Activated T-cell treated with anti-CD3 and anti-CD28 coated beads, Interleukin-2, amount 50 U/mL, for 4 hours (primary cell): ENCODE measurements around the gene CT55. TPM values are rescaled to one million over a fixed set of nuclear protein-coding genes. Genes with fewer than 3 reads are reported as not detected.
"Not testable (repeated sequence)": the region's sequence is repeated elsewhere in the genome, so short reads cannot be mapped to it uniquely, and the experiment has no call there.

Source experiments
- ATAC-seq, 2 donors: fragments of 200-7000 bp; cut with Tn5 transposase; one replicate each; pipeline ENCODE4 v1.10.0; 2021
- DNase-seq: peaks from one replicate; pipeline ENCODE4 v3.0.0-alpha.2; 2020
- H3K27me3 Mint-ChIP-seq: one replicate; pipeline ENCODE4 v1.8.0; 2021; ENCODE audit warnings: low read depth, mixed read lengths
- H3K36me3 Mint-ChIP-seq: one replicate; pipeline ENCODE4 v1.8.0; 2022; ENCODE audit warnings: mixed read lengths; ENCODE audit not compliant: insufficient read depth
- H3K4me1 Mint-ChIP-seq: one replicate; pipeline ENCODE4 v1.8.0; 2021; ENCODE audit warnings: low read depth, mixed read lengths
- H3K4me3 Mint-ChIP-seq: one replicate; pipeline ENCODE4 v1.8.0; 2021; ENCODE audit warnings: mild to moderate bottlenecking, moderate library complexity, mixed read lengths
- H3K9me3 Mint-ChIP-seq: one replicate; pipeline ENCODE4 v1.8.0; 2021; ENCODE audit warnings: mixed read lengths
- total RNA-seq, 3 donors: library from RNA; stranded (reverse); gene quantifications; one replicate each; pipeline ENCODE4 v1.2.1, GENCODE V29; 2021

Gene CT55, protein sequence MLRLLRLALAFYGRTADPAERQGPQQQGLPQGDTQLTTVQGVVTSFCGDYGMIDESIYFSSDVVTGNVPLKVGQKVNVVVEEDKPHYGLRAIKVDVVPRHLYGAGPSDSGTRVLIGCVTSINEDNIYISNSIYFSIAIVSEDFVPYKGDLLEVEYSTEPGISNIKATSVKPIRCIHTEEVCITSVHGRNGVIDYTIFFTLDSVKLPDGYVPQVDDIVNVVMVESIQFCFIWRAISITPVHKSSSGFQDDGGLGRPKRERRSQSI
- not detected for total RNA-seq

DNA sequence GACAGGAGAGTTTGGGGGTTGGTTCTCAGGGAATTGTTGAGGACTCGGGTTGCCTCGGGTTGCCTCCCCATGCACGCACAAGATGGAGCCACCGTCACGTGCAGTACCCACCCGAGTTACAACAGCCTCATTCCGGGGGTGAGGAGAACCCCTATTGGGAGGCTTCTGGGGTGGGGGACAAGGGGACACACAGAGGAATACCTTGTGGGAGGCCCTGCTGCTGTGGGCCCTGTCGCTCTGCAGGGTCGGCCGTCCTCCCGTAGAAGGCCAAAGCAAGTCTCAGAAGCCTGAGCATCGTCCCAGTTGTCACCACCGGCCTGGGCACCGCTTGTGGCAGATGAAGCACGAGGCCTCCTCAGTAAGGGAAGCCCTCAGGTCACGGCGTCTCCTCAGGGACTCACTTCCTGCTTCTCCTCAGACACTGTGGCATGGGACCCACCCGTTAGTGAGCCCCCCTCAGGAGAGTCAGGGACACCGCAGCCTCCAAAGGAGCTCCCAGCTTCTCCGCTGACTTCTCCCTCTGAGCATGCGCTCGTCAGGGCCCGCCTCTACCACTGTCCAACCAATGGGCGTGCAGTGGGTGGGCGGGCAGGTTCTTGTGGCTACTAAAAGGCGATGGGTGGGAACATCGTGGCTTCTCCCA is at the start of gene CT55:
TSS of gene CT55 (minus strand) at position 522 of the 643 bp plus-strand sequence. CDS start at position 295, 227 bp downstream.
- DNase-seq = no peak
- H3K4me3 Mint-ChIP-seq = no peak within 1 kb of the TSS
- H3K27me3 Mint-ChIP-seq = peaks cover 5% of the 10 kb centered on the region
- H3K9me3 Mint-ChIP-seq = no peaks in the 10 kb centered on the region
- H3K36me3 Mint-ChIP-seq = no peaks in the 10 kb centered on the region
- ATAC-seq = no peak
- H3K4me1 Mint-ChIP-seq = no peaks in the 10 kb centered on the region

DNA sequence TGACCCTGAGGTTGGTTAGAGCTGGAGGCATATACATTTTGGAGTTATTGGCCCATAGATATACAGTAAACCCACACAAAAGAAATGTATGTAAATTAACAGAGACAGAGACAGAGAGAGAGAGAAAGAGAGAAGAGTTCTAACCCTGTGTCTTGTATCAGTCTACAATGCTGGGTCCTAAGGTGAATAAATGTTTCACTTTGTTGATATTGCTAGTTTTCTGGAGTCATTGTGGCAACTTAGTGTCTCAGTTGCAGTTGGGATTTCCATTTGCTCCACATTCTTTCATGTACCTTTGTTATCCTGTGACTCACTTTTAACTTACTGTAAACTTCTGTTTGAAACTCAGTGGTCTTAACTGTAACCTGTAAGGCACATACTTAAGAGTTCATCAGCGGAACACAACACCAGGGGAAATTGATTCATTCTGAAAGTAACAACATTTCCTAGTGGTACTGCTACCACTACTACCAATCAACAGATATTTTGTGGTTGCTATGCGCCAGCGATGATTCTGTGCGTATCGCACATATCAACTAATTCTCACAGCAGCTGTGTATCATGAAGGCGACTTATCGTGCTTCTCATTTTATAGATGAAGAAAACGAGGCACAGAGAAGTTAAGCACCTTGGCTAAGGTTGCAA is 42.1 kb upstream of the CT55 start:
- no peak for DNase-seq
- peaks cover 2% of the 10 kb centered on the region for H3K27me3 Mint-ChIP-seq
- ATAC-seq = peak; percentile 81 to 88
- H3K4me1 Mint-ChIP-seq = peaks cover 16% of the 10 kb centered on the region
- H3K36me3 Mint-ChIP-seq = no peaks in the 10 kb centered on the region
- no peaks in the 10 kb centered on the region for H3K9me3 Mint-ChIP-seq
- H3K4me3 Mint-ChIP-seq = no peak overlapping the region

DNA sequence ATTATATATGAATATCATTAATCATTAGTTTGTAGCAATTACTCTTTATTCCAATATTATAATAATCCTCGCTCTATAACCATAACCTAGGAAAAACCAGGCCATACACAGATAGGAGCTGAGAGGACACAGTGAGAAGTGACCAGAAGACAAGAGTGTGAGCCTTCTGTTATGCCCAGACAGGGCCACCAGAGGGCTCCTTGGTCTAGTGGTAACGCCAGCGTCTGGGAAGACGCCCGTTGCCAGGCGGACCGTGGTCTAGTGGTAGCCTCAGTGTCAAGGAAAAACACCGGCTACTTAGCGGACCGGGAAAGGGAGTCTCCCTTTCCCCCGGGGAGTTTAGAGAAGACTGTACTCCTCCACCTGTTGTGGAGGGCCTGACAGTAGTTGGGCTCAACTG is 35.2 kb upstream of the CT55 start:
- H3K27me3 Mint-ChIP-seq = peaks cover 15% of the 10 kb centered on the region
- H3K4me1 Mint-ChIP-seq, H3K4me3 Mint-ChIP-seq, ATAC-seq, DNase-seq, H3K36me3 Mint-ChIP-seq, H3K9me3 Mint-ChIP-seq: not testable (repeated sequence)

DNA sequence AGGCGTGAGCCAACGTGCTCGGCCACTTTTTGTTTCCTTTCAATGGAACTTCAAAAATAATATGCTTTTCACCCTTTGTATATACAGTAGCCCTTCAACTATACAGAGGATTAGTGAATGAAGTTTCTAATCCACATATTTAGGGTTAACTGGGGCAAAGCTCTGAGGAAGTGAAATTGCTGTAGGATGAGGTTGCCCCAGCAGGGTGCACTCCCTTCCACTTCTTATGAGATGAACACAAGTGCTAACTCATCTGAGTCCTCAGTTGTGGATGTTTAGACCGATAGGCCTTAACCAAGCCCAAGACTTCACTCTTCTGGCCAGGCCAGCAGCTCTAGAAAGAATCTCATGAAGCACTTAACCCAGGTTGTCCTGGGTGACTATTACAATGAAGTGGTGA is 29.1 kb upstream of the CT55 start:
- Mint-ChIP-seq H3K9me3 (no peaks in the 10 kb centered on the region), H3K4me1 (no peaks in the 10 kb centered on the region), H3K36me3 (no peaks in the 10 kb centered on the region), H3K27me3 (peaks cover 17% of the 10 kb centered on the region), H3K4me3 (no peak overlapping the region)
- DNase-seq (no peak), ATAC-seq (no peak)

DNA sequence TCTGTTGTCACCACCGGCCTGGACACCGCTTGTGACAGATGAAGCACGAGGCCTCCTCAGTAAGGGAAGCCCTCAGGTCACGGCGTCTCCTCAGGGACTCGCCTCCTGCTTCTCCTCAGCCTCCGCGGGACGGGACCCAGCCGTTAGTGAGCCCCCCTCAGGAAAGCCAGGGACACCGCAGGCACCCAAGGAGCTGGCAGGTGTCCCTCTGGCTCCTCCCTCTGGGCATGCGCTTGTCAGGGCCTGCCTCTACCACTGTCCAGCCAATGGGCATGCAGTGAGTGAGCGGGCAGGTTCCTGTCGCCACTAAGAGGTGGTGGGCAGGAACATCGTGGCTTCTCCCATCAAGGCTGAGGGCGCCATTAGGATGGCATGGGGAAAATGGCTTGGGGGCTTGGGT is 23.5 kb upstream of the CT55 start:
- Mint-ChIP-seq H3K36me3 (no peaks in the 10 kb centered on the region), H3K4me1 (no peaks in the 10 kb centered on the region), H3K27me3 (peaks cover 7% of the 10 kb centered on the region), H3K4me3 (no peak overlapping the region), H3K9me3 (no peaks in the 10 kb centered on the region)
- no peak for ATAC-seq
- DNase-seq = no peak

DNA sequence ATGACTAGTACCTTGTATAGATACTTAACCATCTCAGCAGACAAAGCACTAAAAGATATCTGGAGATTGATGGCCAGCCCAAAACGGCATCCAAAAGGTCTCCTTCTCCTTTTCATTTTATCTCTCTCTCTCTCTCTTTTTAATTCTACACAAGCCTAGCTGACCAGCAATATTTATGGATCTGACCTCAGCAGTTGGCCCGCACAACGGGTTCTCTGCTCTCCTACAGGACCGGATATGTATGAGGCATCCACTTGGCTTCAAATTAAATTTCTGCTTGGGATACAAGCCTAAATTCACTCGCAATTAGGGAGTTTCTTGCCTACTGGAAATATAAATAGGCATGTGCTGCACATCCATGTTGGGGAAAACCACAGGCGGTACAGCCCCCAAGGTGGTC is 22.5 kb upstream of the CT55 start:
- Mint-ChIP-seq H3K4me1 (no peaks in the 10 kb centered on the region), H3K4me3 (no peak overlapping the region)

DNA sequence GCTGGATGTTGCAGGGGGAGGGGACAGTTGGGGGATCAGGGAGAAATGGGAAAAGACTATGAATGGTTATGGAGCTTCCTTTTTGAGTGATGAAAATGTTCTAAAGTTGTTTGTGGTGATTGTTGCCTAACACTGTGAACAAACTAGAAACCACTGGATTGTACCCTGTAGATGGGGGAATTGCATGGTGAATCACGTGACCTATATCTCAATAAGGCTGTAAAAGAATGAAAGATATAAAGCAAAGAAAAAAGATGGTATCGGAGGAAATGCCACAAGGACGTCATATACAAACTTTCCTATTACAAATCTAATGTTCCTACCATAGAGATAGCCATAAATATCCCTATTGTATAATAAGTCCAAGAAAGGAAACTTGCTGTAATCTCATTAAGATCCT is 20.6 kb upstream of the CT55 start:
- Mint-ChIP-seq H3K4me1 (no peaks in the 10 kb centered on the region), H3K36me3 (no peaks in the 10 kb centered on the region), H3K4me3 (no peak overlapping the region), H3K9me3 (no peaks in the 10 kb centered on the region), H3K27me3 (peaks cover 8% of the 10 kb centered on the region)
- no peak for ATAC-seq
- DNase-seq = no peak

More for the DNA sequence above, 22.5 kb upstream of the CT55 start:
- Mint-ChIP-seq H3K9me3 (no peaks in the 10 kb centered on the region), H3K27me3 (peaks cover 8% of the 10 kb centered on the region), H3K36me3 (no peaks in the 10 kb centered on the region)
- no peak for ATAC-seq
- no peak for DNase-seq

DNA sequence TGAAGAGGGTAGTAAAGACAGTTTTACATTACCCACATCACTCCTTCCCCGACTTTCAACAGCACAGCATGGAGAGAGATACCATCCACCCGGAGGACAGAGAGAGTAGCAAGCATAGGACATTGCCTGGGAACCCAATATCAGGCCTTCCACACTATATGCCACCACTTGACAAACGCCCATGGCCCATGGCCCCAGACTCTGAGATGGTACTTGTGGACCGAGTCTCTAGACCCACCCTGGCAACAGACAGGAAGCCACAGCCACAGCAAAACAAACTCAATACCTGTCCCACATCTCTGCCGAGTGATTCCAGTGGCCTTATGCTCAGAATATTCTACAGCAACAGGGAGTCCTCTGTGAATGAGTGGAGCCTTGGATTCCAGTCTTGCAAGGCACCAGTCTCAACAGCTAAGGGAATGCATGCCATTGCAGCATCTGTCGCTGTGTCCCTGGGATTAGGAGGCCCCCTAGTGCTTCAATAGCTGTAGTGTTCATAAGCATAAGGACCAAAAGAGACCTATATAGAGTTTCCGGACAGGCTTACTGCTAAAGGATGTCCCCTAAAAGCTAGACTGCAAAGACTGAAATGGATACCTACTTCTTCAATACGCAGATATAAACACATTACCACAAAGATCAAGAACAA is 14.7 kb upstream of the CT55 start:
- no peak overlapping the region for H3K4me3 Mint-ChIP-seq
- H3K27me3 Mint-ChIP-seq = peaks cover 9% of the 10 kb centered on the region
- ATAC-seq = peak; percentile 72 to 78

DNA sequence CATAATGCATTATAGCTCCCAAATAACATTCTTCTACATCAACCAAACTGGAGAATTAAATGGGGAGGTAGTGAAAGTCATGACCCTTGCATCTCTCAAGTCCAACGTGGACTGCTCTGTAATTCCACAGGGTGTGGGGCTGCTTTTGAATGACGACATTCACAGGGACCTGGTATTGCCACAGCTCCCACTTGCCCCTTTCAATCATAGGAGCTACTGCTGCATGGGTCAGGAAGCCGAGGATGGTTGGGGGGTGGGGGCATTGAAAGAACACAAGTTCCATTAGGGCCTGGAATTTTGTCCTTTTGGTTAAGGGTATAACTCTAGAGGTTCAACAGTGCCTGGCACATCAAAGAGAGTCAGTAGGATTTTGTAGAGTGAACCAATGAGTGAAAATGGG is 7.4 kb upstream of the CT55 start:
- Mint-ChIP-seq H3K36me3 (no peaks in the 10 kb centered on the region), H3K4me1 (no peaks in the 10 kb centered on the region), H3K4me3 (no peak overlapping the region), H3K27me3 (peaks cover 1% of the 10 kb centered on the region), H3K9me3 (no peaks in the 10 kb centered on the region)
- ATAC-seq (no peak), DNase-seq (no peak)

More for the DNA sequence above, 14.7 kb upstream of the CT55 start:
- no peak for DNase-seq
- Mint-ChIP-seq H3K4me1 (no peaks in the 10 kb centered on the region), H3K9me3 (no peaks in the 10 kb centered on the region), H3K36me3 (no peaks in the 10 kb centered on the region)

DNA sequence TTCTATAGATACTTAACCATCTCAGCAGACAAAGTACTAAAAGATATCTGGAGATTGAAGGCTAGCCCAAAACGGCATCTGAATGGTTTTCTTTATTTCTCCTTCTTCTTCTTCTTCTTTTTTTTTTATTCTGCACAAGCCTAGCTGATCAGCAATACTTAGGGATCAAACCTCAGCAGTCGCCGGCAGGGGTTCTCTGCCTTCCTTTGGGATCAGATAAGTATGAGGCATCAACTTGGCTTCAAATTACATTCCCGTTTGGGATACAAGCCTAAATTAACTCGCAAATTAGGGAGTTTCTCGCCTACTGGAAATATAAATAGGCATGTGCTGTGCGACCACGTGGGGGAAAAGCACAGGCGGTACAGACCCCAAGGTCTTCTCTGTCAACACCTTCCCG is 730 bp downstream of the CT55 start:
- Mint-ChIP-seq H3K4me1 (no peaks in the 10 kb centered on the region), H3K27me3 (peaks cover 5% of the 10 kb centered on the region), H3K4me3 (no peak overlapping the region), H3K9me3 (no peaks in the 10 kb centered on the region), H3K36me3 (no peaks in the 10 kb centered on the region)
- DNase-seq (no peak), ATAC-seq (no peak)

DNA sequence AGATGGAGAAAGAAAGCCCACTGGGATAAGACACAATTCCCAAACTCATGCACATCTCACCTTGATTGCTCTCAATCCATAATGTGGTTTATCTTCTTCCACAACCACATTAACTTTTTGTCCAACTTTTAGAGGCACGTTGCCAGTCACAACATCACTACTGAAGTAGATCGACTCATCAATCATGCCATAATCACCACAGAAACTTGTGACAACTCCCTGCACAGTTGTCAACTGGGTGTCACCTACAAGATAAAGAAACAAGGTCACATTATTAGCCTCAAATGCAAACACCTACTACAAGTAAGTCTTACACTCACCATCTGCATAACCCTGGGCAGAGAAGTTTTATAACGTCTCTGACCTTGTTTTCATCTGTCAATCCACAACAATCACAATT is 1.7 kb downstream of the CT55 start:
- H3K27me3 Mint-ChIP-seq, H3K36me3 Mint-ChIP-seq, H3K4me3 Mint-ChIP-seq, H3K9me3 Mint-ChIP-seq, H3K4me1 Mint-ChIP-seq, ATAC-seq, DNase-seq: not testable (repeated sequence)

DNA sequence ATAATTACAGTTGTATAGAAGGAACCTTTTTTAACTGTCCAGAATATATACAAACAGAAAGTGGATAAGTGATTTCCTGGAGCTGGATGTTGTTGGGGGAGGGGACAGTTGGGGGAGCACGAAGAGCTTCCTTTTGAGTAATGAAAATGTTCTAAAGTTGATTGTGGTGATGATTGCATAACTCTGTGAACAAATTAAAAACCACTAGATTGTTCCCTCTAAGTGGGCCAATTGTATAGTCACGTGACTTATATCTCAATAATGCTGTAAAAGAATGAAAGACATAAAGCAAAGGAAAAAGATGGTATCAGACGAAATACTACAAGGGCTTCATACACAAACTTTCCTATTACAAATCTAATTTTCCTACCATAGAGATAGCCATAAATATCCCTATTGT is 2.7 kb downstream of the CT55 start:
- no peak overlapping the region for H3K4me3 Mint-ChIP-seq
- no peaks in the 10 kb centered on the region for H3K9me3 Mint-ChIP-seq
- H3K27me3 Mint-ChIP-seq = peaks cover 2% of the 10 kb centered on the region
- no peaks in the 10 kb centered on the region for H3K4me1 Mint-ChIP-seq
- DNase-seq = no peak
- no peaks in the 10 kb centered on the region for H3K36me3 Mint-ChIP-seq
- ATAC-seq = no peak

DNA sequence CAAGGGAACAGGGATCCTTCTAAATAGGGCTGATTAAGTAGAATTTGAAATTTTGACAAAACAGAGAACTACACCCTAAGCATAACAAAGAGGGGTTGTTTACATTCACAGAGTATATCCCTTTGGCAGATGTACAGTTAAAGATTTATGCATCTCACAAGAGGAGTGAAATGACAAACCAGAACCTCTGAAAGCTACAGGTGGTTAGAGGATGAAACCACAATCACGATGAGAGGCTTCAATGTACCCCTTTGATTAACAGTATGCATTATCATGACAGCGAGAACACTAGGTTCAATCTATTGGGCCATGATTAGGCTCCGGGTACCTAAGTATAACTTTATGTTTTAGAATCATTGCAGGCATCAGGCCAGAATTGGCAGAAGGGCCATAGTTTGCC is 16.5 kb downstream of the CT55 start:
- H3K4me1 Mint-ChIP-seq, H3K27me3 Mint-ChIP-seq, DNase-seq, H3K4me3 Mint-ChIP-seq, H3K36me3 Mint-ChIP-seq, H3K9me3 Mint-ChIP-seq: not testable (repeated sequence)
- ATAC-seq = peak in 1 of 2 donors; percentile 44

DNA sequence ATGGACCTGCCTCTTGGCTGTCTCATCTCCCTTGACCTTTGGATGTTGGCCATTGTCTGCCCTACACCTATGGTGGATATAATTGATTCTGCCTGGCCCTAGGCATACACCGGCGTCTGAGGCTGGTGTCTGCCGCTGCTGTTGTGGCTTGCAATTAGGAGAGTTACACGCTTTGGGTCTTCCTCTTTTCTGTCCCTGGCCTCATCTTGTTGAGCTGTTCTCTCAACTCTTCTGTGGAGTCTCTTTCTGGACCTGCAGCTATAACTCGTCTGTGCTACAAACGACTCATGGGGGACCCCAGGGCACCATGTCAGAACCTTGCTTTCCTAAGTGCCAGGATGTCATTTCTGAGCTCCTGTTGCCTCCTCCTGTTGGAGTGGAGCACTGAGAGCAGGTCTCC is 45.1 kb downstream of the CT55 start:
- H3K4me3 Mint-ChIP-seq, H3K27me3 Mint-ChIP-seq, H3K36me3 Mint-ChIP-seq, ATAC-seq, H3K4me1 Mint-ChIP-seq, H3K9me3 Mint-ChIP-seq, DNase-seq: not testable (repeated sequence)
